HK-2 (cell line): ENCODE data around the gene SPRED2.

Experiments used
- DNase-seq: peaks from one replicate; pipeline ENCODE4 v3.0.0-alpha.2; 2018; ENCODE audit not compliant: unreplicated experiment

SPRED2 gene

DNA sequence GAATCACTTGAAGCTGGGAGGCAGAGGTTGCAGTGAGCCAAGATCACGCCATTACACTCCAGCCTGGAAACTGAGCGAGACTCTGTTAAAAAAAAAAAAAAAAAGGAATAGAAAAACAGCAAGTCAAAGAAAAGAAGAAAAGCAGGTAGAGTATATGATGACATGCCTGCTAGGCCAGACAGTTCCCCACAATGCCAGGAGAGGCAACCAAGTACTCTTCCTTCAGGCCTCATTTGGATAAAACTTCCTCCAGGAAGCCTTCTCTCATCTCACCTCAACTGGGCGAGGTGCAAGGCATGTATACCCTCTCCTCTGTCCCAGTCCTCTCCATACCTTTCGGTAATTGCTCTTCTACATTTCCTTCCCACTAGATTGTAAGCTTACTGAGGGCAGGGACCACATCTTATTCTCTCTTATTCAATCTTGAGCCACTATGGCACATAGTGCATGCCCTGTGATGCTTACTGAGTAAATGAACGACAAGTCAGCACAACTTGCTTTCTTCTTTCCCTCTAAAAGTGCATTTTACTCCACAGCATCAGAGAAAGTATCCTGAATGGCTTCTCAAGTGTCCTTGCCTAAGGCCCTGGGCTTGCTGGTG is 10.1 kb upstream of the SPRED2 start:
- no peak for DNase-seq

DNA sequence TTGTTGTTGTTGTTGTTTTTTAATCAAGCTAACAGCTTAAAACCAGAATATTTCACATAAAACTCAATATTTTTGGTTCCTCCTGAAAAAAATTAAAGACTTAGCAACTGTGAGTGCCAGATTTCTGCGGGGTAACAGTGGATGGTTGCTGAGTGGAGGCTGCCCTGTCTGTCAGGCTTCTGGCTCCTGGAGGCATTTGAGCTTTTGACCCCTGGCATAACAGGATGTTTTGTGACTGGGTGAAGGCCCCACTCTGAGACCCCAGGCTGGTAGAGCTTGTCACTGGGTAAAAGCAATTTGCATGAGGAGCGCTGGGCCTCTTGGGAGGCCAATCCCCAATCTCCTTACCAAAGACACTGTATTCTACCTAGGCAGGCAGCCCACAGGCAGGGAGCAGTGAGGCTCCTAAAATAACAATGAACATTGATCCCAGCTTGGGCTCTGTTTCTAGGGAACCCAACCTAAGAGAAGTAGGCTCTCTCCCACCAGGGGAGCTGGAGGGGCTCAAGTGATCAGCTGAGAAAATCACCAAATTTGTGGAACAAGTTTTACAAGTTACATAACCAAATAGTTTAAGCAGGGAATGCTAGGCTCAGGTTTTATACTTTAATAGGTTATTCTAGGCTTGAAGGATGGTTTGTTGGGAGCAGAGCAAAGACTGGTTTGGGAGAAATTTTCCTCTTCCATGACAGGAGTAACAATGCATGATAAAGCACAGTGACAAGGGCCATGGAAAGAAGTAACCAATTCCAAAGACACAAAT is 5.9 kb upstream of the SPRED2 start:
- DNase-seq = no peak

DNA sequence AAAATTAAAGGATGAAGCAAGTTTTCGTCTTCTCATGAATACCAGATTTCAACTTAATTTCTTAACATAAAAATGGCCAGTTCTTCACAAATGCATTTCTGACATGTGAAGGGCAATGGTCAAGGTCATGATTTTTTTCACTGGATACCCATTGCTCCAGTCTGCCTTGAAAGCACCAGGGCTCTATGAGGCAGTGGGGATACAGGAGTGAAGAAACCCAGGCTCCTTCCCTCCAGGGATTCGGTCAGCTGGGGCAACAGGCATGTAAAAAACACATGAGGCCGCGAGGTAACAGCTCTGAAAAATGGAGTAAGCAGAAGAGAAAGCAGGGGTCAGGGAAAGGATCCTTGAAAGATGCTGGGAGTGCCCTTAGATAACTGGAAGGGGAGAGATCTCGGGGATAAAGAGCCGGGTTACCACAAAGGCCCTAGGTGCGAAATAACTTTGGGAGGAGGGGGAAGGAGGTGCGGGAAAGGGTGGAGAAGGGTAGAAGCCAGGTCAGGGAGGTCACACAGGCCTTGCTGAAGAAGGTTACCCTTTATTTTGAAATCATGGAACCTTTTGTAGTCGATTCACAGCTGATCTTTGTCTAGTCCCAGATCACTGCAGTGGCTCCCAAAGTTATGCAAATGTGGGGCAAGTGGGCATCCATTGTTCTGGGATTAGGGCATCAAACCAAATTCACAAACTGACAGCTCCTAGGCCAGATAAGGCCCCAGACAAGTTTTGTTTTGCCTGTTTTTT is 5.2 kb upstream of the SPRED2 start:
- DNase-seq = no peak

DNA sequence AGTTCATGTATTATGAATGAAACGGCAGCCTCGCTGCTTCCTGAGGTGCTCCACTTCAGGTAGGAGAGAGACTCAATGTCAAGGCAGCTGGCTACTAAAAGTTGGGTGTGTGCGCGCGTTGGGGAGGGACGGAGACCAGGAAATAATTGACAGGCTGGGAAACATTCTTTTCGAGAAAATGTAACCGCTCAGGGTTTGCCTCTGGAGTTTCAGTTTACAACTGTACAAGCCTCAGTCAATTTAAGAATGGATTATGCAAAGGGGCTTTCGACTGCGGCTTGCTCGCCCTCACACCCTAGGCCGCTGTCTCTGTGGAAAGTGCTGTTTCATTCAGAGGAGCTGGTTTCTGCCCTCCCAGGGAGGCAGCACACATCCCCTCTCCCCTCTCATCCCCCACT is 4.4 kb upstream of the SPRED2 start:
- DNase-seq = no peak

DNA sequence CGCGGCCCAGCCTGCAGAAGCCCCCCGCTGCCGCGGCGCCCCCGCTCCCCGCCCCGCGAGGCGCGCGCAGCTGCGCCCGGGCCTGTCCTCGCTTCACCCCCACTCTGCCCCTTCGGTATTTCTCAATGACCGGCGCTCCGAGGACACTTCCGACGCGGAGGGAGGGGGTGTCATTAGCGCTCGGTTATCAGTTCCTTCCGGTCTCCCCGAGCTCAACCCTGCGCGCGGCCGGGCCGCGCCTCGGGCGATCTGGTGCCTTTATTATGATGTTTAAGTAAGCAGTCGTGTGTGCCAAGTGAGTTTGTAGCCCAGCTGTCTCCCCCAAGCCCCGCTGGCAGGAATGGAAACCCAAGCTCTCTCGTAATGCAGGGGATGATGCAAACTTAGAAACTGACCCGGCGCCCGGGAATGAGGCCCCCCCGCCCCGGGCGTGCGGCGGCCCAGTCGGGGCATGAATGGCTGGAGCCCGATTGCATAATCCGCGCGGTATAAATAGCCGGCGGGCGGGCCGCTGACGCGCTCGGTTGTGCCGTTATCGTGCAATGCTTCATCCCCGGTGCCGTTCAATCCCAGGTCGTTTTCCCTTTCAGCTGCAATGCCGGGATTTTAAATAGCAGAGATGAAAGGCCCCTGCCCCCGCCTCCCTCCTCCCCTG is 3.9 kb upstream of the SPRED2 start:
- peak; percentile 77 for DNase-seq

DNA sequence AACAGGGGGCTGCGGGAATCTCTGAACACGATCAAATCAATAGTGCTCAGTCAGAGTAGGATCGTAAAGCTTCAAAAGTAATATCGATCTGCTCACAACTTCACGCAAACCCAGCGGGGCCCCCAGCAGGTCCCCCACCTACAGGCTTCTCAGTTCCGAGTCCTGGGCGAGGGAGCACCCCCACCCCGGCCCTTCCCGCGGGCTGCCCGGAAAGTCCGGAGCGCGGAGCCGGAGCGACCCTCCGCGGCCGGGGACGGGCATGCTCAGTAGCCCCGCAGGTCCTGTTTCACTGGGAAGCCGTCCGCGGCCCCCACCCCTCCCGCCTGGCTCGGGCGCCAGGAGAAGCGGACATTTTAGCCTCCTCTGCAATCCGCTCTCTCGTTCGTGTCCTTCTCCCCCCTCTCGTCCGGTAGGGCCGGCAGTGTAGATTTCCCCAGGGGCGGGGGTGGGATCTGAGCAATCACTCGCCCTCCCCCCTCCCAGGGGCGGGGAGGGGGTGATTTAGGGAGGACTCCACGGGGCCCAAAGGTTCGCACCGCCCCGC is 3.3 kb upstream of the SPRED2 start:
- DNase-seq = peak; percentile 79

DNA sequence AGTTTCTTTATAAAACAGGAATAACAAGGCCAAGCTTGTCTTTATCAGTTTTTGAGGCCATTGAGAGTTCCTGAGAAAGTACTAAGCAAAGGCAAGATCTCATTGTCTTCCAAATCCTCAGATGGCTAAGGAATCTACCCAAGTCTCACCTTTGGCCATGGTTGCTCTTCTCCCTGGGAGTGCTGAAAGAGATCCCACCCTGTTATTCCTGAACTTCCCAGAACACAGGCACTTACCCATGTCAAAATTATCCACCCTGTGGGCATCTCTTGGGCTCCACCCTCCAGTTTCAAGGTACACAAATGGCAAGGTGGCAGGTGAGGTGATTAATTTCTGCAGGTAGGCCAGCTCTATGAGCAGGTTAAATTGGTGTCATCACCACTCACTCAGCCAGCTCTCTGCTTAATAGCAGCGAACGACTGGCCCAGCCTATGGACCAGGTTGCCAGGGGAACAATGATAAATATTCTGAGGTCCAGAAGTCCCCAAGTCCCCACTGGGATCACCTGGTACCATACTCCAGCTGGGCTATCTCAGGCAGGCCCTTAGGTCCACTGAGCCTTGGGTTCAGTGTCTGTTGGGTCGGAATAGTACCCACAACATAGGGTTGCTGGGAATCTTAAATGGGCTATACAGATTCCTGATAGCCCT is 2.3 kb upstream of the SPRED2 start:
- no peak for DNase-seq

DNA sequence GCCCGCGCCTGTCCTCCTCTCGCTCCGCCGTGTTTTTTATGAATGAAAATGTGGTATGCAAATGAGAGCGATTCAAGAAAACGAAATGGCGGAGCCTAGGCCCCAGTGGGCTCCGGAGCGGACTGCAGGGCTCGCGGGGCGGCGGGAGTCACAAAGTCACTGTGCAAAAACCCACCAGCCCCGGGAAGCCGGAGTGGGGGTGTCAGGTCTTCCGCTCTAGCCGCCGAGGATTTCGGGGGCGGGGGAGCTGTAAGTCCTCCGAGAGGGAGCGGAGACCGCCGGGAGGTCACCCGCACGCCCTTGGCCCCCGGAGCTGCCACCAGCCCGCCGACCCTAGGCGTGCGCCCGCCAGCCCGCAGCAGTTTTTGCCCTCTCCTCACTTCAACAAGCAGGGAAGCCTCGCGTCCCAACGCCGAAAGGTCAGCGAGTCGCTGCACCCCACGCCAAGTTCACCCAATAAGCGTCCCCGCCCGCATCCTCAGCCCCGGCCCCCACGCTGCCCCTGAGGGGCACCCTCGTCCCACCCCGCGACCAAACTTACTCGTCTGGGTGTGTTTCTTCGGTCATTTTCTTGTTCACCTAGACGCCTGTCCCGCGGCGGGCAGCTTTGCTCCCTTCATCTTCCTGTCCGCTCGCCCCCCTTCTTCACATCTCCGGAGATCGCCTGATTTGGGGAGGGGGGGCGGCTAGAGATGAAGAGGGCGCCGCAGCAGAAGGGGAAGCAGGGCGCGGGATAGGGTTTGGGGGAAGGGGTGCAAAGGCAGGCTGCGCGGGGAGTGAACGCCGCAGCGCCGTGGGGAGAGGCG is 775 bp downstream of the SPRED2 start:
- peak; percentile 55 for DNase-seq

DNA sequence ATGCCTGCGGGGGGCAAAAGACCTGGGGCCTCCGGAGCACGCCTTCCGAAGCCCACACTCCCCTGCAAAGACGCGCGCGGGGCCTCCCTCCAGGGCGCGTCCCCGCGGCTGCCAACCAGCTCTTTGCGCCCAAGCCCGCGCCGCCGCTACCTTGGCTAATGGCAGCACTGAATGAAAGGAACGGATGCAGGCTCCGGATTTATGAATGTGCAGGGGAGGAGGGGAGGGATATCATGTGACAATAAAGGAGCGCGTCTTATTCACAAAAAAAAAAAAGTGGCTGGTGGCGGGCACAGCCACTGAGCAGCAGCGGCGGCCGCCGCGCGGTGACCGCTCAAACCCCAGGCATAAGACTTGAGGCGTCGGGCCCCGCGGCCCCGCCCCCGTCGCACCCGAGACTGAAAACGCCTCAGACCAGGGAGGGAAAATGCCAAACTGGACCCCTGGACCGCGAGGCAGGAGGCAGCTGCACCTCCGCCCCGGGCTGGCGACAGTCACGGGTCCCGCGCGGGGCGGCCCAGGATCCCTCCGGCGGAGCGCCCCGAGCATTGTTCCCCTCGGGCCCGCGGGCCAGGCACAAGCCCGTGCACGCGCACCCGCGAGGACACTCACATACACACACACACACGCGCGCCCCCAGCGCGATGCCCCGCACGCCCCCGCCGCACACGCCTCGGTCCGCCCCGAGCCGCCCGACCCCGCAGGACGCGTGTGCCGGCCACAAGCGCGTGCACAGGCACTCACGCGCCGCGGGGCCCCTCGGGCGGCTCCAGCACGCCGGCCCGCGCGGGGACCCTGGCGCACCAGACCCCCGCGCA is 1.6 kb downstream of the SPRED2 start:
- peak; percentile 65 for DNase-seq

DNA sequence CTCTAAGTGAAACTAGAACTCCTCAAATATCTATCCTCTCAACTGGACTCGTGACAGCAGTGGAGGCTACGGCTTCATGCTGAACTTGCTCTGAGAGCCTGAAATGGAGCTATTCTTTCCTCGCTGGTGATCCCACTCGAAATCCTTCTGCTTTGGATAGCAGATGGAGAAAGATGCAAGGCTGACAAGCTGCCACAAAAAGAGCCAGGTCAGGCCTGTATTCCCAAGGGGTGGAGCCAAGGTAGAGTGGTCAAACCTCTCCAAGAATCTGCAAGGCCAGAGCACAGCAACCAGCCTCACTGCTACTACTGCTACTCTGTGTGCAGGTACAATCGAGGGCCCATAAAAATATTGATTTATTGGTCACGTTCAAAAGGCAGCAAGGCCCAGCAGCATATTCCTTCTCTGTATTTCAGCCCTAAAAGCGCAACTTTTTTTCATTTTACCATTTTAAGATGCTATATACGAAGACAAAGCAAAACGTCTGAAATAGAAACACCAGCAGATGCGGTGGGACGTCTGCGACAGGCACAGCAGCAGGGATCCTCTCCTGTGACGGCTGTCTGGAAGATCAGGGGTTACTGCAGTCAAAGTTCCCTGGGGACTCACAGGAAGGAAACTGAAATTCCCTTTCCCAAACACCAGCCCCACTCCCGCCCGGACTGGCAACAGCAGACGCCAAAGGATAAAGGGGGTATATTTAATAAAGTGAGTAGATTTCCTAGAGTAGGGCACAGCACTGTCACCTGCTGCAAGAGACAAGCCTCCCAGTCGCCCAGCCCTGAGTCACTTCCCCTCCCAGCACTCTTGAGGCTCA is 2.4 kb downstream of the SPRED2 start:
- DNase-seq = no peak

DNA sequence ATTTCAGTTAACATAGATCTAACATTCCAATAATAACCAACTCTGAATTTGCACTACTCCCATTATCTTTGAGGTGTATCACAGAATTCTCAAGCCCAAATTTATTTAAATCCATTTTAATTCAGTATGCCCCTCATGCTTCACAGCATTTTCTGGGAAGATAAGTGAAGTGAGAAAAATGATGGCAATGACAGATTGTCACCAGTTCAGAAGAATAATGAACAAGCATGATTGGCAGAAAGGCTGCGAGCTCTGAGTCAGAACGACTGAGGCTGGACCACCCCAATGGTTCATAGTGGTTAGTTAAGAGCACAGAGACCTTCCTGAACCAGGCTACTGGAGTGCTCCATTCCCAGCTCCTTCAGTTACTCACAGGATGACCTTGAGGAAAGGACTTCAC is 4.9 kb downstream of the SPRED2 start:
- no peak for DNase-seq

DNA sequence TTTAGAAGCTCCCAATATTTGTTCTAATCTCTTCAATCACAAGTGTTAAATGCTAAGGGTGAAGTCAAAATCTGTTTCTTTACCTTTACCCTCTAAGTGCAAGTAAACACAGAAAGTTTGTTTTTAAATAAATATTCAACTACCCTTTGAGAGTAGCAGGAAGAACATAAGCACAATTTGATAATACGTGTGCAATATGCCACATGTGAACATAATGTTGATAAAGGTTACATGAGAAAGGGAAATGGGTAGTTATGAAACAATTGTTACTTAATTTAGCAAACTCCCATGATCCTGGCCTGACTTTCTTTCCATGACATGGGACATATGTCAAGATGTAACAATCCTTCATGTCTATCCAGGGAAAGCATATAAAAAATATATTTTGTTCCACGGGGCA is 7.1 kb downstream of the SPRED2 start:
- DNase-seq = no peak

DNA sequence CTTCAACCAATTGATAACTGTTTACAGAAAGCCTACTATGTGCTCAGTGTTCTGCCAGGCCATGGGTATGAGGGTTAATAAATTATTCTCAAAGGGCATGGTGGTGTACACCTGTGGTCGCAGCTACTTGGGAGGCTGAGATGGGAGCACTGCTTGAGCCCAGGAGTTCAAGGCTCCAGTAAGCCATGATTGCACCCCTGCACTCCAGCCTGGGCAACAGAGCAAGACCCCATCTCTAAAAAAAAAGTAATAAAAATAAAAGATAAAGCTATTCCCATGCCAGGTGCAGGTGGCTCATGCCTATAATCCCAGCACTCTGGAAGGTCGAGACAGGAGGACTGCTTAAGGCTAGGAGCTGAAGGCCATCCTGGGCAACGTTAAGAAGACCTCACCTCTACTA is 8.0 kb downstream of the SPRED2 start:
- no peak for DNase-seq

DNA sequence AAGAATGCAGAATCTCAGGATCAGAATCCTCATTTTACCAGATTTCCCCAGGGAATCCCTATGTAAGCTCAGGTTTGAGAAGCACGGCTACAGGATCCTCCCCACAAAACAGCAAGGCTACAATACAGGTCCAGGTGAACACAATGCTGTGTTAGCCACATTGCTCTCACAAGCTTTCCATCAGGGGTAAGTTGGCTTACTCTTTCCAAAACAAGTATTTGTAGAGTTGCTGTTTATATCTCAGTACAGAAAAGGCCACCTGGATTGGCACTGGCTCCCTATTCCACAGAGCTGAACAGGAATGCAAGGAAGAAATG is 11.0 kb downstream of the SPRED2 start:
- no peak for DNase-seq

DNA sequence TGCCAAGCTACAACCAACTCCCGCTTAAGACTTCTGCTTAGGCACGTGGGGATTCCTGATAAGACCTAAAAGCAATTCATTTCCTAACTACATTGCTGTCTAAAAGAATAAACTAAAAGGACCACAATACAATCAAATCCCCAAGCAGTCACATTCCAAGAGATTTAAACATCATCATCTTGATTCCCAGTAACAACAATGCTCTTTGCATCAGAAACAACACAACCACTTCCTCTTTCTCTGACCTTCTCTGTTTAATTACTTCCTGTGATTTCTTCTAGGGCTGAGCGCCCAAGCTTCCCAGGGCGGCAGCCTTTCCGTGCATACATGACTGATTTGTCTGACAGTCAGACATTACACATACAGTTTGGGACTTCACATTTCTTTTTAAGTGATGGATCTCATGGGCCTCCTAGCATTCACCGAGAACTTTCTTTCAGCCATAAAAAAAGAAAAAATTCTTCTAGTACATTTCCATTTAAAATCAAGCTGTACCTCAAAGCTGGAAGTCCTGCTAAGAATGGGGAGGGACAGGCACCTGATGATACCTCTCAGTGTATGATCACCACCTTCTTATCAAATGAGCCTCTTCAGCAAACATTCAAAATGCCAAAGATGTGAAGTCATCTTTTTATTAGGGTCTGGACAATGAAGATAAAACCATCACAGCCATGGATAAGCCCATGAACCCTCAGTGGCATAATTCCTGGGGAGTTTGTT is 11.5 kb downstream of the SPRED2 start:
- peak; percentile 45 for DNase-seq

DNA sequence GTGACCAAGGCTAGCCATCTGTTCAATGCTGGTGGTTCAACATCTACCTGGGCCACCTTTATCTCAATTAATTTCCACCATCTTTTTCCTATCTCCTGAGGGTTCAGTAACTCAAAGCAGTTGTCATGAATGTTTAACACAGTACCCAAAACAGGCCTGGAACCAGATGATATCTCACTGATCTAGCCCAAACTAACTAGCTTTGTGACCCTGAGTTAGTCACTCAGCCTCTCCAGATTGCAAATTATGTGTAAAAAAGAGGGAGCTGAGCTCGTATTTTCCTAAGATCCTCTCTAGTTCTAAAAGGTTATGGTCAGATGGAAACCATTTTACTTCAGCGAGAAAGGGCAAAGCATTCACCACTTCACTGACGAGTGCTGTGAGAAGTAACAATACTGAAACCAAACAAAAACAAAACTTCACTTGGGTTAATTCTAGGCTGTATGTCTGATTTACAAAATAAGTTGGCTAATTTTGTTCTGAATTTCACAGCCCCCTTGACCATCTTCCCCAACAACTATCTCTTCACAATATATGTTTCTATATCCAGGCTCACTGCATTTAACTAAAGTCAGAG is 14.8 kb downstream of the SPRED2 start:
- no peak for DNase-seq

DNA sequence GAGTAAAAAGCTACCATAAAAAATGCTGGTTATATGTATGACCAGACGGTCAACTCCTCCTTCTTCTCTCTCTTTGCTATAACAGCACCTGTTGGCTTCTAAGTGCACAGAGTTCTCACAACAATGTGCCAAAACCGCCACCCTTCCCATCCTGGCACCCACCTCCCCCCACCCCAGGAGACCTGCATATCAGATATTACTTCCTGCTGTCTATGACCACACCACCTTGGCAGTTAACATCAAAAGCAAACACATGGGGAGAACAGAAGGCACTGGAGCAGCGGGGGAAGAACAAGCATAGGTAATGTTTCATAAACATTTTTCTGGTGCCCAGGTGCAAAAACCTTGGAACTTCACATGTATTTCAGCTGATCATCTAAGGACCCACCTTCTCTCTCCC is 15.5 kb downstream of the SPRED2 start:
- DNase-seq = no peak

DNA sequence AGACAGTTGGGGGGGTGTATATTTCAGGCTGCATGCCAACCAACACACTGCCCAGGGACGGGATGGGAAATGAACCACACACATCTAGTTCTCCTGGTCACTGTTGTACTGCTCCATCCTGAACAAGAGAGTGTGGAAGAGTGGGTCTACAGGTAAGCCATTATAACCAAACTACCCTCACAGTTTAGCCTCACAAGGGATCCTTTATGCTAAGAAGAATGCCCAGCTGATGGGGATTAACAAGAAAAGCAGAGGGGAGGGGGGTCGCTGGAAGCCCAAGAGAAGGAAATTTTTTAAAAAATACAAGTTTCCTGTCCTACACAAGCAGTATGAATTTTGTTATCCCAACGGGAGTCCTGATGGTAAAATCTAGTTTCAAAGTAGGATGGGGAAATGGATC is 16.1 kb downstream of the SPRED2 start:
- no peak for DNase-seq
